ENCODE data around the gene RTP1.

DNA sequence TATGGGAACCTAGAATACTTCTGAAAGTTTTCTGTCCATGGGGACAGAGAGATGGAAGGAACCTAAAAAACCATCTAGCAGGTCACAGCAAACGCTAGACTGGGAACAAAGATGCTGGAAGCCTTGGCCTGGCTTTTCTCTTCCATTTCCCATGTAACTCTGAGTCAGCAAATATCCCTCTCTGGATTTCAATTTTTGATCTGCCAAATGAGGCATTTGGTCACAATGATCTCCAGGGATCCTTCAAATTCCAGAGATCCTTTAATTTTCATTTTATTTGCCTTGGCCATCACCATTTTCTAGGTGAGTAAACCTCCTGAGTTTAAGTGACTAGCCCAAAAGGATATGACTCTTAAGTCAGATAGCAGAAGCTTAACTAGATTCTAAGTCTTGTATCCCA is 39.7 kb downstream of the RTP1 start:
- TF ChIP-seq, protein P1, sequence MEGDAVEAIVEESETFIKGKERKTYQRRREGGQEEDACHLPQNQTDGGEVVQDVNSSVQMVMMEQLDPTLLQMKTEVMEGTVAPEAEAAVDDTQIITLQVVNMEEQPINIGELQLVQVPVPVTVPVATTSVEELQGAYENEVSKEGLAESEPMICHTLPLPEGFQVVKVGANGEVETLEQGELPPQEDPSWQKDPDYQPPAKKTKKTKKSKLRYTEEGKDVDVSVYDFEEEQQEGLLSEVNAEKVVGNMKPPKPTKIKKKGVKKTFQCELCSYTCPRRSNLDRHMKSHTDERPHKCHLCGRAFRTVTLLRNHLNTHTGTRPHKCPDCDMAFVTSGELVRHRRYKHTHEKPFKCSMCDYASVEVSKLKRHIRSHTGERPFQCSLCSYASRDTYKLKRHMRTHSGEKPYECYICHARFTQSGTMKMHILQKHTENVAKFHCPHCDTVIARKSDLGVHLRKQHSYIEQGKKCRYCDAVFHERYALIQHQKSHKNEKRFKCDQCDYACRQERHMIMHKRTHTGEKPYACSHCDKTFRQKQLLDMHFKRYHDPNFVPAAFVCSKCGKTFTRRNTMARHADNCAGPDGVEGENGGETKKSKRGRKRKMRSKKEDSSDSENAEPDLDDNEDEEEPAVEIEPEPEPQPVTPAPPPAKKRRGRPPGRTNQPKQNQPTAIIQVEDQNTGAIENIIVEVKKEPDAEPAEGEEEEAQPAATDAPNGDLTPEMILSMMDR (IDR thresholded peaks at IDR 0.05) = no peak
- no peak for TF ChIP-seq JUND (IDR thresholded peaks at IDR 0.05)
